Psoas muscle (tissue), 8 donors: ENCODE measurements around the gene OVCA2. TPM values are rescaled to one million over a fixed set of nuclear protein-coding genes. Genes with fewer than 3 reads are reported as not detected.

Experiments
- ATAC-seq, 4 donors: fragments of 200-7000 bp; cut with Tn5 transposase; one replicate each; pipeline ENCODE4 v1.9.1; 2020; ENCODE audit warnings: moderate library complexity in 3 of 4, mild to moderate bottlenecking in 2 of 4
- DNase-seq, 2 donors: peaks; one replicate each; pipeline ENCODE4 v3.0.0-alpha.2; 2020
- H3K27ac ChIP-seq: fragments of 200-600 bp; one replicate; pipeline ENCODE4 v1.8.0; 2022
- H3K27me3 ChIP-seq, 3 donors: fragments of 200-600 bp in 1 of 3; one replicate each; pipeline versions ENCODE4 v1.6.1 to v1.8.0; 2013 to 2022; ENCODE audit warnings: low read length in 2 of 3, mild to moderate bottlenecking in 2 of 3, moderate library complexity in 1 of 3; ENCODE audit not compliant: insufficient read depth in 3 of 3
- H3K36me3 ChIP-seq, 2 donors: fragments of 200-600 bp in 1 of 2; one replicate each; pipeline versions ENCODE4 v1.6.1 to v1.8.0; 2013 to 2022; ENCODE audit warnings: low read depth in 1 of 2, mild to moderate bottlenecking in 1 of 2, moderate library complexity in 1 of 2; ENCODE audit not compliant: insufficient read depth in 1 of 2
- H3K4me1 ChIP-seq: fragments of 200-600 bp; one replicate; pipeline ENCODE4 v1.8.0; 2022
- H3K4me3 ChIP-seq: fragments of 200-600 bp; one replicate; pipeline ENCODE4 v1.8.0; 2022; ENCODE audit warnings: mild to moderate bottlenecking
- H3K9me3 ChIP-seq: fragments of 200-600 bp; one replicate; pipeline ENCODE4 v1.8.0; 2022
- WGBS, 3 donors: extraction: QIAGEN DNeasy Blood & Tissue Kit; methylation state at CpG; one replicate each; pipeline versions ENCODE4 v1.1.6 to v1.1.7; 2013; 5-methylcytosine and 5-hydroxymethylcytosine counted together
- intact Hi-C, 2 donors: fragments of 100-400 bp; cut with DNase I; formaldehyde crosslinking; loops; one replicate each; pipeline versions ENCODE4 v1.11.0 to v1.14.2; 2022
- polyA plus RNA-seq, 3 donors: library from polyadenylated mRNA; stranded (reverse); fragments of 200-250 nt; gene quantifications; one replicate each; pipeline ENCODE4 v1.2.3, GENCODE V29; 2013
- total RNA-seq, 4 donors: library from RNA; stranded (reverse); fragmentation: NEBNext Ultra II Directional in 2 of 4; extraction: Animal tissue kit (Norgen Biotek cat#: 25700) in 2 of 4; gene quantifications; one replicate each; pipeline versions ENCODE4 v1.2.1 to v1.2.4, GENCODE V29; 2021 to 2023
- TF ChIP-seq, protein P1 (sequence below): fragments of 200-600 bp; IDR thresholded peaks from one replicate; pipeline ENCODE4 v1.8.0; 2022; ENCODE audit warnings: antibody characterized with exemption
- donor health status: healthy with polysubstance abuse.
- donor health status: DM: no; HTN: no; CAD: no; lungs with moderate emphysema.
- donor health status: Bipolar disorder and iron deficiency.
- donor health status: healthy.
- donor health status: DM: yes; HTN: yes; CAD: no.
- donor health status: DM: no; HTN: no; CAD: no.
- donor health status: DM: no; HTN: no; CAD: no.
- donor health status: DM: yes; HTN: yes; CAD: no.

Gene OVCA2
- total and polyA plus RNA-seq, 7 donors, result 10.1 to 66.1 (median 23.0) TPM

DNA sequence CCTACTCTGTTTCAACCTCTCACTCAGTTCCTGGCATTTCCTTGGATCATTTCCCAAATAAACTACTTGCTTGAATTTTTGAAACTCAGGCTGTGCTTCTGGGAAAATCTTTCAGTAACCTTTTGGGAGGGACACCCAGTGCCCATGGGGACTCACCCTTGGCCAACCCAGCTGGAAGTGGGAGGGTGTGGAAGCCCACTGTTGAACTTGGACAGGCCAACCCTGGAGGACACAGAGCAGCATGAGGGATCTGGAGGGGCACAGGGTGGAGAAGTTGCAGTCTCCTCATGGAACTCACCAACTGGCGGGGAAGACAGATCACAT lies 27.9 kb upstream of the OVCA2 start:
- intact Hi-C loops, result no loop called here
- H3K36me3 ChIP-seq, result no peaks in the 10 kb centered on the region
- no peak overlapping the region for H3K27ac ChIP-seq
- DNase-seq, result peak in 1 of 2 donors; percentile 23
- H3K27me3 ChIP-seq, result no peaks in the 10 kb centered on the region
- H3K9me3 ChIP-seq, result no peaks in the 10 kb centered on the region
- peaks cover 11% of the 10 kb centered on the region for H3K4me1 ChIP-seq
- 93 to 100% (median 96%) methylated on average over 1 of the region's 1 CpG for WGBS, 3 donors
- TF ChIP-seq, protein P1, sequence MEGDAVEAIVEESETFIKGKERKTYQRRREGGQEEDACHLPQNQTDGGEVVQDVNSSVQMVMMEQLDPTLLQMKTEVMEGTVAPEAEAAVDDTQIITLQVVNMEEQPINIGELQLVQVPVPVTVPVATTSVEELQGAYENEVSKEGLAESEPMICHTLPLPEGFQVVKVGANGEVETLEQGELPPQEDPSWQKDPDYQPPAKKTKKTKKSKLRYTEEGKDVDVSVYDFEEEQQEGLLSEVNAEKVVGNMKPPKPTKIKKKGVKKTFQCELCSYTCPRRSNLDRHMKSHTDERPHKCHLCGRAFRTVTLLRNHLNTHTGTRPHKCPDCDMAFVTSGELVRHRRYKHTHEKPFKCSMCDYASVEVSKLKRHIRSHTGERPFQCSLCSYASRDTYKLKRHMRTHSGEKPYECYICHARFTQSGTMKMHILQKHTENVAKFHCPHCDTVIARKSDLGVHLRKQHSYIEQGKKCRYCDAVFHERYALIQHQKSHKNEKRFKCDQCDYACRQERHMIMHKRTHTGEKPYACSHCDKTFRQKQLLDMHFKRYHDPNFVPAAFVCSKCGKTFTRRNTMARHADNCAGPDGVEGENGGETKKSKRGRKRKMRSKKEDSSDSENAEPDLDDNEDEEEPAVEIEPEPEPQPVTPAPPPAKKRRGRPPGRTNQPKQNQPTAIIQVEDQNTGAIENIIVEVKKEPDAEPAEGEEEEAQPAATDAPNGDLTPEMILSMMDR, result no peak
- ATAC-seq, result no peak
- H3K4me3 ChIP-seq, result no peak overlapping the region

DNA sequence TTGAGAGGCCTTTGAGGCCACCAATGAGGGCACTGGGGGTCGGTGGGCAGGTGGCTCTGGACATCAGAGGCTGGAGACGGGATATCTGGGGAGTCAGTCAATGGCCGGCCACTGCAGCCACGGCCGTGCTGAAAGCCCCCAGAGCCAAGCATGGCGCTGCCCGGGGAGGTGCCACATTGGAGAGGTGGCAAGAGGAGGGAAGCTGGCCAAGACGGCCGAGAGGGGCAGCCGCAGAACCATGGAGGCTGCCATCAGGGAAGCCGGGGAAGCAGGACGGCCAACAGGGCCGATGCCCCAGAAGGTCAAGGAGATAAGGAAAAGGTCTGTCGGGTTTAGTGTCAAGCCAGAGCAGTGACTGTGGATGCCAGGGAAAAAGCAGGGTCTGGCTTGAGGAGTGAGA lies 26.5 kb upstream of the OVCA2 start:
- WGBS, 3 donors, result 82 to 92% (median 83%) methylated on average over 14 of the region's 14 CpGs

DNA sequence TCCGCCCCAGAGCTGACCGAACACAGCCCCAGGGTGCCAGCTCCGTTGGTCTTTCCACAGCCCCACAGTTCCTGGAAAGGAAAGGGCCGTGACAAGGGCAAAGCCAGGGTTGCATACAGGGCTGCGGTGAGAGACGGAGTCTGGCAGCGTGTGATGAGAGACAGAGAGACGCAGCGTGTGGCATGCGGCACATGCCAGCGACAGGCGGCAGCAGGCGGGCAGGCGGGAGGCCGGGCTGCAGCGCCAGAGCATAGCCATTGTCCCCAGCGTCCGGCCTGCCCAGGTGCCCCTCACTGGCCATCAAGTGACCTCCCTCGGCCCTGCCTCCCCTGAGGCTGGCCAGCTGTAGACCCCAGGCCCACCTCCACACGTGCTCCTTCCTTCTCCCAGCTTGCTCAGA lies 25.3 kb upstream of the OVCA2 start:
- ATAC-seq (peak; percentile 59 to 86 (median 68)), DNase-seq (peak in 1 of 2 donors; percentile 56)
- intact Hi-C loops, result no loop called here
- WGBS, 3 donors, result 72 to 88% (median 79%) methylated on average over 20 of the region's 20 CpGs
- no peaks in the 10 kb centered on the region for H3K36me3 ChIP-seq
- no peak overlapping the region for H3K27ac ChIP-seq
- H3K27me3 ChIP-seq, result no peaks in the 10 kb centered on the region
- TF ChIP-seq, protein P1, result no peak
- no peaks in the 10 kb centered on the region for H3K9me3 ChIP-seq
- H3K4me1 ChIP-seq, result peaks cover 8% of the 10 kb centered on the region
- no peak overlapping the region for H3K4me3 ChIP-seq

More for the DNA sequence above, 26.5 kb upstream of the OVCA2 start:
- intact Hi-C loops, result no loop called here
- TF ChIP-seq, protein P1, result no peak
- Histone ChIP-seq H3K27ac (no peak overlapping the region), H3K36me3 (no peaks in the 10 kb centered on the region), H3K27me3 (no peaks in the 10 kb centered on the region), H3K4me1 (peaks cover 11% of the 10 kb centered on the region), H3K9me3 (no peaks in the 10 kb centered on the region), H3K4me3 (no peak overlapping the region)
- no peak for ATAC-seq
- DNase-seq, result peak in 1 of 2 donors; percentile 50

DNA sequence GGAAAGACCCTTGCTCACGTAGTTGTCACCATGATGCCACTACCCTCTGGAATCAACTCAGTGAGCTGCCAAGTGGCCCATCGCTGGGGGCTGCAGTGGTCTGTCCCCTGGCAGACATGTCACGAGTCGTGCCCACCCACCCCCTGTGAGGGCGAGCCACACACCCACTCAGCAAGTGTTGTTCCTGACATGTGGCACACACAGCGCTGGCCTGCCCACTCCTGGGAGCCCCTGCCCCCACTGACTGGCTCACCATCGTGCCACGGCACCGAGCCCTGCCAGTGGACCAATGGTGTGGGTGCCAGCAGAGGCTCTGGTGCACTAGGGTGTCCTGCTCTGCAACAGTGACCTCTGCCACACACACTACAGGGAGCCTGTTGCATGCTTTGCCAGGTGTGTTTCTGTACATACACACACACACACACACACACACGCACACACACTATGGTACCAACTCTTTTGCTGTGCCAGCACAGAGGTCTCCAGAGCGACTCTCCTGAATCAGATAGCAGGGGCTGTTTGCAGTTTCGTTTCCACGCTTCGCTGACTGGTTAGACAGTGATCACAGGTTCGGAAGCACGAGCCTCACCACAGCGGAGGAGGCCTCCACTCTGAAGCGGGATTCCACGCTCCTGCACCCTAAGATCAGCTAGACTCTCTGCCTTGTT lies 24.4 kb upstream of the OVCA2 start:
- Histone ChIP-seq H3K4me1 (peaks cover 6% of the 10 kb centered on the region), H3K27me3 (no peaks in the 10 kb centered on the region), H3K27ac (no peak overlapping the region), H3K36me3 (no peaks in the 10 kb centered on the region), H3K9me3 (no peaks in the 10 kb centered on the region), H3K4me3 (no peak overlapping the region)
- ATAC-seq (peak in 3 of 4 donors; percentile 42 to 59 (median 50)), DNase-seq (peak in 1 of 2 donors; percentile 48)
- TF ChIP-seq, protein P1, result no peak
- intact Hi-C loops, result no loop called here
- WGBS, 3 donors, result 72 to 84% (median 73%) methylated on average over 19 of the region's 19 CpGs
